Measurements from ENCODE around the gene UBE3B. TPM values are rescaled to one million over a fixed set of nuclear protein-coding genes. Genes with fewer than 3 reads are reported as not detected.

UBE3B gene
- total and polyA plus RNA-seq, 2 donors (not counting 1 experiment from before 2014, with no cell fraction given) = 27.2 to 49.7 TPM

GRCh38 chr12:109481863-109482262 lies 4.4 kb downstream of the UBE3B start:
- Histone ChIP-seq H3K4me2 (ENCODE audit: extremely low read depth, insufficient read depth, low read length) (no peak overlapping the region), H3K79me2 (ENCODE audit: control insufficient read depth, insufficient read depth, low read length) (peaks cover 26% of the 10 kb centered on the region), H4K20me1 (ENCODE audit: control insufficient read depth, extremely low read depth, insufficient read depth, low read length) (no peaks in the 10 kb centered on the region), H3K36me3 (ENCODE audit: control insufficient read depth, insufficient read depth, low read length) (peaks cover 12% of the 10 kb centered on the region), H3K27ac (ENCODE audit: insufficient read depth, low read length) (no peak overlapping the region), H3K9ac (ENCODE audit: insufficient read depth, low read length) (no peak overlapping the region), H2AFZ (ENCODE audit: low read length) (no peak overlapping the region), H3K4me1 (ENCODE audit: control insufficient read depth, extremely low read depth, insufficient read depth, low read length) (peaks cover 4% of the 10 kb centered on the region), H3K9me3 (ENCODE audit: control insufficient read depth, insufficient read depth, low read depth, low read length) (no peaks in the 10 kb centered on the region), H3K4me3 (replicated peaks in 1 of 4; ENCODE audit: control extremely low read depth in 1 of 4, insufficient read depth in 1 of 4, low read depth in 3 of 4, low read length in 4 of 4) (no peak overlapping the region), H3K27me3 (ENCODE audit: control insufficient read depth, insufficient read depth, low read length) (no peaks in the 10 kb centered on the region)
- DNase-seq (ENCODE audit: low read depth in 2 of 2) = no peak
- TF ChIP-seq CTCF (conservative IDR thresholded peaks at IDR 0.05 in 1 of 2, IDR thresholded peaks at IDR 0.05 in 1 of 2; ENCODE audit: low read depth in 1 of 2, low read length in 2 of 2) (no peak), EZH2 (IDR thresholded peaks at IDR 0.05; ENCODE audit: low read length, missing control alignments) (no peak)

GRCh38 chr12:109482491-109482890 lies 5.1 kb downstream of the UBE3B start:
- H3K27me3 ChIP-seq (ENCODE audit: control insufficient read depth, insufficient read depth, low read length) = no peaks in the 10 kb centered on the region
- no peak overlapping the region for H3K9ac ChIP-seq (ENCODE audit: insufficient read depth, low read length)
- no peak overlapping the region for H3K4me2 ChIP-seq (ENCODE audit: extremely low read depth, insufficient read depth, low read length)
- H3K79me2 ChIP-seq (ENCODE audit: control insufficient read depth, insufficient read depth, low read length) = peaks cover 23% of the 10 kb centered on the region
- peaks cover 4% of the 10 kb centered on the region for H3K4me1 ChIP-seq (ENCODE audit: control insufficient read depth, extremely low read depth, insufficient read depth, low read length)
- no peak for DNase-seq (ENCODE audit: low read depth in 2 of 2)
- TF ChIP-seq EZH2 (IDR thresholded peaks at IDR 0.05; ENCODE audit: low read length, missing control alignments) (no peak), CTCF (conservative IDR thresholded peaks at IDR 0.05 in 1 of 2, IDR thresholded peaks at IDR 0.05 in 1 of 2; ENCODE audit: low read depth in 1 of 2, low read length in 2 of 2) (no peak)
- no peak overlapping the region for H2AFZ ChIP-seq (ENCODE audit: low read length)
- H3K9me3 ChIP-seq (ENCODE audit: control insufficient read depth, insufficient read depth, low read depth, low read length) = no peaks in the 10 kb centered on the region
- no peaks in the 10 kb centered on the region for H4K20me1 ChIP-seq (ENCODE audit: control insufficient read depth, extremely low read depth, insufficient read depth, low read length)
- H3K36me3 ChIP-seq (ENCODE audit: control insufficient read depth, insufficient read depth, low read length) = peaks cover 16% of the 10 kb centered on the region
- no peak overlapping the region for H3K4me3 ChIP-seq (replicated peaks in 1 of 4; ENCODE audit: control extremely low read depth in 1 of 4, insufficient read depth in 1 of 4, low read depth in 3 of 4, low read length in 4 of 4)
- no peak overlapping the region for H3K27ac ChIP-seq (ENCODE audit: insufficient read depth, low read length)

GRCh38 chr12:109482894-109483293 lies 5.5 kb downstream of the UBE3B start:
- Histone ChIP-seq H3K27ac (ENCODE audit: insufficient read depth, low read length) (no peak overlapping the region), H3K79me2 (ENCODE audit: control insufficient read depth, insufficient read depth, low read length) (peaks cover 19% of the 10 kb centered on the region), H3K9me3 (ENCODE audit: control insufficient read depth, insufficient read depth, low read depth, low read length) (no peaks in the 10 kb centered on the region), H3K4me2 (ENCODE audit: extremely low read depth, insufficient read depth, low read length) (no peak overlapping the region), H4K20me1 (ENCODE audit: control insufficient read depth, extremely low read depth, insufficient read depth, low read length) (no peaks in the 10 kb centered on the region), H3K4me3 (replicated peaks in 1 of 4; ENCODE audit: control extremely low read depth in 1 of 4, insufficient read depth in 1 of 4, low read depth in 3 of 4, low read length in 4 of 4) (no peak overlapping the region), H3K4me1 (ENCODE audit: control insufficient read depth, extremely low read depth, insufficient read depth, low read length) (peaks cover 4% of the 10 kb centered on the region), H2AFZ (ENCODE audit: low read length) (no peak overlapping the region), H3K36me3 (ENCODE audit: control insufficient read depth, insufficient read depth, low read length) (peaks cover 18% of the 10 kb centered on the region), H3K9ac (ENCODE audit: insufficient read depth, low read length) (no peak overlapping the region), H3K27me3 (ENCODE audit: control insufficient read depth, insufficient read depth, low read length) (no peaks in the 10 kb centered on the region)
- TF ChIP-seq CTCF (conservative IDR thresholded peaks at IDR 0.05 in 1 of 2, IDR thresholded peaks at IDR 0.05 in 1 of 2; ENCODE audit: low read depth in 1 of 2, low read length in 2 of 2) (no peak), EZH2 (IDR thresholded peaks at IDR 0.05; ENCODE audit: low read length, missing control alignments) (no peak)
- DNase-seq (ENCODE audit: low read depth in 2 of 2) = no peak

Measured in fibroblast of lung (primary cell).